ENCODE results near the gene ZBTB21.
"Not testable (repeated sequence)": the region's sequence is repeated elsewhere in the genome, so short reads cannot be mapped to it uniquely, and the experiment has no call there.

Gene ZBTB21

DNA sequence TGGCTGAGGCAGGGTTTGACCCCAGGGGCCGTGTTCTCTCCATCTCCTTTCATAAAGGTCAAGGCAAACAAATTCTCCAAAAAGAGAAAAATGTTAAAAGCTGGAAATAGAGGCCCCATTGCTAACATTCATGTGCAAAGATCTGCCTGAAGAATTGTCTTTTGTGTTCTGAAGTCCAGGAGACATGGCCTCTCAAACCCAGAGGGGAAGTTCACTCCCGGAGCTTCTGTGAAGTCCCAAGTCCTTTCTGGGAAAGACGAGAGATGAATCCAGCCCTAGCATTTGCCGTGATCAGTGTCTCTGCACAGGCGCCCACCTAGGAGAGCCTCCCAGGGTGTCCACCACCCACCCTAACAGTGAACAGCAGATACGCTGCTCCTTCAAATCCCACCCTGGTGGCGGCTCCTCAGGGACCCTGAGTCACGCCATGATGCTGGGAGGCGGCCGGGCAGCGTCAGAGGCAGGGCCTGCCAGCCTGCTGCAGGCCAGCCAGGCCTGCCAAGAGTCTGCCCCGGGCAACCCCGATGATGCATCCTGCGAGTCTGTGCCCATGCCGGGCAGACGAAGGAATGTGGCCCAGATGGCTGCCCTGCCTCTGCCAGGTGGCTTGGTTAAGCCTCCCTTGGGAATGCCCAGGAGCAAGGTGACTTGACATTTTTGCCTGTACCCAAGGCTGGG lies 51.1 kb downstream of the ZBTB21 start:
- CTCF ChIA-PET, result no interaction called here
- DNase-seq, result no peak
- Mint-ChIP-seq H3K27me3 (peaks cover 56% of the 10 kb centered on the region), H3K4me1 (peaks cover 9% of the 10 kb centered on the region), H3K4me3 (no peak overlapping the region), H3K27ac (no peak overlapping the region), H3K36me3 (no peaks in the 10 kb centered on the region), H3K9me3 (no peaks in the 10 kb centered on the region)

DNA sequence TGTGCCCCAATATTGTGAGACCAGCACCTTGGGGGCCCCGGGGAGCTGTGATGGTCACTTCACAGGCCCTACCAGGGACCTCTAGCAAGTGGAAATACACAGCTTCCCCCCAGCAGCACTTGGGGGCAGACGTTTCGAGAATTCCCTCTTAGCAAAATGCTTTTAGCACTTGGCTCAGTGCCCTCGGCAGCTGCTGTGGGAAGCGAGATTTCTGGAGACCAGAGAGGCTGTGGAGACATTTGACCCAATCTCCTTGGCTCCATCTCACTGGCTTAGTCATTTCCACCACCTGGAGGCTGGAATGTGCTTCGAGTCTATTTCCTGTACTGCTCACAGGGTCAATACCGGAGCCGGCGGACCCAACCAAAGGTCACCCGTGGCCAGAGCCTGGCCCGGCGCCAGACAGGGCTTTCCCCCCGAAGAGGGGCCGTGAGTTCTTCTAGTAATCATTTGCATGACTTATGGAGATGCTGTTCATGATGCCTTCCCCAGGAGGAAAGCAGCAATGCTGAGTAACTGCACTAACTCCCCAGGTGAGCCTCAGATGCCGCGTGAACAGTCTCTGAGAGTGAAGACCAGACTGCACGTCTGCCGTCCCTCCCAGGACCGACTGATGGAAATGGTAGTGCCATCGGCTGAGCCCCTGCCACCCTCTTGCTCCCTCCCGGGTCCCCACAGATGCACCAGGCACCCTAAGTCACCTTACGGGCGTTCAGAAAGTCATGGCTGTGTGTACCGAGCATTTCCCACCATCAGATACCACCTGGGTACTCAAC lies 52.0 kb downstream of the ZBTB21 start:
- CTCF ChIA-PET, result interaction anchor here (1.0 to 2.0 kb wide), 3 partner anchors 150 to 160 kb away, joined by 4 to 6 read pairs (median 4); no protein-coding TSS in a partner anchor
- Mint-ChIP-seq H3K9me3 (no peaks in the 10 kb centered on the region), H3K4me3 (no peak overlapping the region), H3K27ac (no peak overlapping the region), H3K4me1 (peaks cover 9% of the 10 kb centered on the region), H3K27me3 (peaks cover 52% of the 10 kb centered on the region), H3K36me3 (no peaks in the 10 kb centered on the region)
- no peak for DNase-seq

DNA sequence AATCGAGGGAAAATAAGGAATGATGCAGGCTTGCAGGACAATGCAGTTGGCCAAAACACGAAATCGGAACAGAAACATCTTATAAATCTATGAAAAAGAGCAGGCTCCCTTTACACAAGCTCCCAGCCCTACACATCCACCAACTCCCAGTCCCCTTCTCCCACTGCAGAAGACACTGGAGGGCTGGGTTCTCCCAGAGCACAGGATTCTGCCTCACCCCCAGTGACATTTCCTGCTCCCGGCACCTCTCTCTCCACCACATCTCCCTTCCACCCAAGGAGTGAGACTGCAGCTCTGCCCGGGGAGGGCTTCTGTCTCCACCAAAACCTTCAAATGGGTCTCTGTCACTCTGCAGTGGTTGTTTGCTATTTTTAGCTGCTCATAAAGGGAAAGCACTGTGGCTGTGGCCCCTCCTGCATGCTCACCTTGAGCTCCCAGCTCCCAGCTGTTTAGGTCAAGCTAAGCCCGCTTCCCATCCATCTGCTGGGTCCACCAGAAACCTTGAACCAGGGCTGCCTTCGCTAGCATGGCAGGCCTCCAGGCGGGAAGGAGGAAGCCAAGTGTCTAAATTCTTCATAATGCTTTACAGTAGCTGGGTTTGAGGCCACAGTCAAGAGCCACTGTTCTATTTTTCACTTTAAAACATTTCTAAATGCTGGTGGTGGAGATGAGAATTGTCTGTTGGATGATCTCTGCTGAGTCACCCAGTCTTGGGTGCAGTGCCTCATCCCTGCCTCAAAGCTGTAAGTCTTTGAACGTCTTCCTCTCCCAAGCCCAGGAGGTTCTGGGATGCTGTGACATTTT lies 53.0 kb downstream of the ZBTB21 start:
- CTCF ChIA-PET, result interaction anchor here (1.0 to 2.0 kb wide), 3 partner anchors 151 to 161 kb away, joined by 4 to 6 read pairs (median 4); no protein-coding TSS in a partner anchor
- Mint-ChIP-seq H3K27ac (no peak overlapping the region), H3K4me3 (no peak overlapping the region), H3K4me1 (peaks cover 13% of the 10 kb centered on the region), H3K9me3 (no peaks in the 10 kb centered on the region), H3K36me3 (no peaks in the 10 kb centered on the region), H3K27me3 (peaks cover 52% of the 10 kb centered on the region)
- DNase-seq, result no peak

DNA sequence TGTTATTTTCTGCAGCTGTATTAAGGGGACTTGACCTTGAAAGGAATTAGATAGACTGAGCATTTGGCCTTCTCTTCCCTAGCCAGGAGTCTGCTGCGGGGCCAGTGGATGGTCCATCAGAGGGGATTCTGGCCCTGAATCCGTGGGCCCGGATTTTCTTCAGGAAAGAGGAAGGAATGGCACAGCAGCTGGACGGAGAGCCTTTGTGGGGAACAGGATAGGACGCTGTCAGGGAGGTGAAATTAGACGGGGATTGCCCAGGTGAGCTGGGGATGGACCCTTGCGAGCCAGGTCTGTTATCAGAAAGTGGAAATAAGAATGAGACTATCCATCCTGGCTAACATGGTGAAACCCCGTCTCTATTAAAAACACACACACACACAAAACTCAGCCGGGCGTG lies 54.6 kb downstream of the ZBTB21 start:
- H3K27me3 Mint-ChIP-seq, result peaks cover 56% of the 10 kb centered on the region
- H3K4me3 Mint-ChIP-seq, result no peak overlapping the region
- peaks cover 11% of the 10 kb centered on the region for H3K4me1 Mint-ChIP-seq
- CTCF ChIA-PET, result no interaction called here
- no peak overlapping the region for H3K27ac Mint-ChIP-seq
- DNase-seq, result no peak
- no peaks in the 10 kb centered on the region for H3K36me3 Mint-ChIP-seq
- no peaks in the 10 kb centered on the region for H3K9me3 Mint-ChIP-seq

DNA sequence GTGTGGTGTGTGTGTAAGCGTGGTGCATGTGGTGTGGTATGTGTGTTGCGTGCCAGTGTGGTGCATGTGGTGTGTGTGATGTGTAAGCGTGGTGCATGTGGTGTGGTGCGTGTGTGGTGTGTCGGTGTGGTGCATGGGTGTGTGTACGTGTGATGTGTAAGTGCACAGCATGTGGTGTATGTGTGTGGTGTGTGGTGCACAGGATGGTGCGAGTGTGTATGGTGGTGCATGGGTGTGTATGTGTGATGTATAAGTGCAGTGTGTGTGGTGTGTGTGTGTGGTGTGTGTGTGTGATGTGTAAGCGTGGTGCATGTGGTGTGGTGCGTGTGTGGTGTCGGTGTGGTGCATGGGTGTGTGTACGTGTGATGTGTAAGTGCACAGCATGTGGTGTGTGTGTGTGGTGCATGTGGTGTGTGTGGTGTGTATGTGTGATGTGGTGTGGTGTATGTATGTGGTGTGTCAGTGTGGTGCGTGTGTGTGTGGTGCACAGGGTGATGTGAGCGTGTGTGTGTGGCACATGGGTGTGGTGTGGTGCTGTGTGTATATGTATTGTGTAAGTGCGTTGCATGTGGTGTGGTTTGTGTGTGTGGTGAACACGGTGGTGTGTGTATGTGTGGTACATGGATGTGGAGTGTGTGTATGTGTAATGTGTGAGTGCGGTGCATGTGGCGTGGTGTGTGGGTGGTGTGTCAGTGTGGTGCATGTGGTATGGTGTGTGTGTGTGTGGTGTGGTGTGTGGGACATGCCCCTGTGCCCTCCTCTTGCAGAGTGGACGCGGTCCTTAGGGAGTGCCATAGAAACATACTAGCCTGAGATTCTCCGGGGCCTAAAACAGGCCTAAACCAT lies 55.3 kb downstream of the ZBTB21 start:
- DNase-seq, result no peak
- Mint-ChIP-seq H3K9me3 (no peaks in the 10 kb centered on the region), H3K4me3 (peak overlapping the region; percentile 10), H3K27me3 (peaks cover 52% of the 10 kb centered on the region), H3K27ac (no peak overlapping the region), H3K4me1 (peaks cover 11% of the 10 kb centered on the region), H3K36me3 (no peaks in the 10 kb centered on the region)
- CTCF ChIA-PET, result no interaction called here

DNA sequence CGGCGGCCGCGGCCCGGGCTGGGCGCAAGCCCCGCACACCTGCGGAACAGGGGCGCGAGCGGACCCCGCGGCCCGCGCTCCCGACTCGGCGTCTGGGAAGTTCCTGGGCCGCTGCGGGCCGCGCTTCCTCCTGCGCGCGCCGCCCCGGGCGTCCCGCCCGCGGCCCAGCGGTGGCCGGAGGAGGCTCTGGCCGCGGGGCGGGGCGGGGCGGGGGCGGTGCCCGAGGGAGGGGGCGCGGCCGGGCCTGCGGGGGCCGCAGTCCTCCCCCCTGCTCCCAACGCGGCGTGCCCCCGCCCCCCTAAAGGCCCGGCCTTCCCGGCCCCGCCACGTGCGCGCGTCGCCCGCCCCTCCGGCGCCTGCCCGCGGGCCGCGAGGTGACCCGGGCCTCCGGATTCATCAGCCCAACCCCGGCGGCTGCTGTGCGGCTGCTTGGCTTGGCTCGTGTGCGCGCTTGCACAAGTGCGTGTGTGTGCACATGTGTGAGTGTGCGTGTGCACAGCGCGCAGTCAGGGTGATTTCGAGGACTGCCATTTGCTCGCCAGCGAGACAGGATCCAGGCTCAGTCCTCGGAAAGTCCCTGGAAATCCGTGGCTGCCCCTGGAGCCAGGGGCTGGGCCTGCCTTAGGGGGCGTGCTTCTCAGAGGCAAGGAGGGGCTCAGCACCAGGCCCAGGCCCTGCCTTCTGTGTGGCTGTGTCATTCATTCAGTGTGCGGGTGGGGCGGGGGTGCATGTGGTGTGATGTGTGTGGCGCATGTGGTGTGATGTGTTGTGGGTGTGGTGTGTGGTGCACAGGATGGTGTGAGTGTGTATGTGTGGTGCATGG lies 56.1 kb downstream of the ZBTB21 start, which contains the start of gene C2CD2:
C2CD2 (minus strand) TSS at position 188 of the 823 bp plus-strand sequence. CDS start 370 bp downstream, outside the sequence.
- Mint-ChIP-seq H3K9me3 (no peaks in the 10 kb centered on the region), H3K4me3 (peak within 1 kb of the TSS; percentile 17), H3K36me3 (no peaks in the 10 kb centered on the region), H3K4me1 (peaks cover 11% of the 10 kb centered on the region), H3K27me3 (peaks cover 52% of the 10 kb centered on the region), H3K27ac (no peak within 1 kb of the TSS)
- CTCF ChIA-PET, result no interaction called here
- peak; percentile 38 for DNase-seq

DNA sequence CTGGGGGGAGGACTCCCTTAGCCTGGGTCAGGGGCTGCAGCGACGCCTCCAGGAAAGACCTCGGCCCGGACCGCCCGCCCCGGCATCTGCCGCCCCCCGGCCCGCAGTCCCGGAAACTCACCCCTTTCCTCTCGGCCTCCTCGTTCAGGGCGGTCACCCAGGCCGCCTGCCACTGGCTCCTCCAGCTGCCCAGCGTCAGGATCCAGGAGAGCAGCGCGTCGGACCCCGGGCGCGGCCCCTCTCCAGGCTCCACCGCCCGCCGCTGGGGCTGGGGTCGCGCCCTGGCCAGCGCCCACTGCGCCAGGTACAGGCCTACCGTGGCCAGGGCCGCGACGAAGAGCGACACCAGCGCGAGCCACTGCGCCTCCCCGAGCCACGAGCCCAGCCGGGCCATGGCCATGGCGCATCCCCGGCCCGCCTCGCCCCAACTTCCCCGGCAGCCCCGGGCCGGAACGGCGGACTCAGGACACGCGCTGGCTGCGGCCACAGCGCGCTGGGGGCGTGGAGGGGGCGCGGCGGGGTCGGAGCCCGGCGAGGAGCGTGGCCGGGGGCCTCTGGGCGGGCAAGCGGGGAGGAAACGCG lies 56.8 kb downstream of the ZBTB21 start:
- Mint-ChIP-seq H3K27ac (no peak overlapping the region), H3K36me3 (no peaks in the 10 kb centered on the region), H3K27me3 (peaks cover 50% of the 10 kb centered on the region), H3K4me1 (peaks cover 11% of the 10 kb centered on the region), H3K4me3 (peak overlapping the region; percentile 6), H3K9me3 (no peaks in the 10 kb centered on the region)
- CTCF ChIA-PET, result interaction anchor here (1.8 kb wide), 1 partner anchor 8 kb away, joined by 7 read pairs; no protein-coding TSS in a partner anchor
- no peak for DNase-seq

DNA sequence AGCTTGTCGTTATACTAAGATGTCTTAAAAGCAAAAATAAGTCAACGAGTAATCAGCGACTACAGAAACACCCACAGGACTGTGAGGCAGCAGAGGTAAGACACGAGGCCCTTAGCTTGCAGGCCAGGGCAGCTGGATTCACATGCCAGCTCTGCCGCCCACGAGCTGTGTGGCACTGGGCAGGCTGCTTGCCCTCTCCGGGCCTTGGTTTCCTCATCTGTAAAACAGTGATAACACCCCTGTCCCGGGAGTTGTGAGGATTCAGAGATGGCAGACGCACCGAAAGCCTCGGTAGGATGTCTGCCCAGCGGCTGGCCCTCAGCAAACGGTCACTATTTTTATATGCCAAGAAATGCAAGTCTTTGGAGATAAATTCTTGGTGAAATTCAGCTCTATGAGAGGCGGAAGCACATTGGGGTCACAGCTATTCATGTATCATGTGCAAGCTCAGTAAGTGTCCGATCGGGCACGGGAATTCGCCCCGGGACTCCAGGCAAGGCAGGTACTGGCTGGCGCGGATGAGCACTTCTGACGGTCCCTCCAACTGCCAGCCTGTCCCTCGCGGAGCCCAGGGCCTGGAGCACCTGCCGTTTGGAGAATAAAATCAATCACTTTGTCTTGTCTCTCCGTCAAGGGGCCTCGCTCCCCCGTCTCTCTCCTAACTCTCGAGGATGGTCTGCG lies 57.5 kb downstream of the ZBTB21 start:
- DNase-seq, result no peak
- H3K27ac Mint-ChIP-seq, result no peak overlapping the region
- CTCF ChIA-PET, result interaction anchor here (0.8 to 1.8 kb wide), 2 partner anchors 9 to 12 kb away, joined by 3 to 7 read pairs; no protein-coding TSS in a partner anchor
- H3K9me3 Mint-ChIP-seq, result no peaks in the 10 kb centered on the region
- no peaks in the 10 kb centered on the region for H3K36me3 Mint-ChIP-seq
- peaks cover 46% of the 10 kb centered on the region for H3K27me3 Mint-ChIP-seq
- H3K4me1 Mint-ChIP-seq, result peaks cover 11% of the 10 kb centered on the region
- H3K4me3 Mint-ChIP-seq, result peak overlapping the region; percentile 17

DNA sequence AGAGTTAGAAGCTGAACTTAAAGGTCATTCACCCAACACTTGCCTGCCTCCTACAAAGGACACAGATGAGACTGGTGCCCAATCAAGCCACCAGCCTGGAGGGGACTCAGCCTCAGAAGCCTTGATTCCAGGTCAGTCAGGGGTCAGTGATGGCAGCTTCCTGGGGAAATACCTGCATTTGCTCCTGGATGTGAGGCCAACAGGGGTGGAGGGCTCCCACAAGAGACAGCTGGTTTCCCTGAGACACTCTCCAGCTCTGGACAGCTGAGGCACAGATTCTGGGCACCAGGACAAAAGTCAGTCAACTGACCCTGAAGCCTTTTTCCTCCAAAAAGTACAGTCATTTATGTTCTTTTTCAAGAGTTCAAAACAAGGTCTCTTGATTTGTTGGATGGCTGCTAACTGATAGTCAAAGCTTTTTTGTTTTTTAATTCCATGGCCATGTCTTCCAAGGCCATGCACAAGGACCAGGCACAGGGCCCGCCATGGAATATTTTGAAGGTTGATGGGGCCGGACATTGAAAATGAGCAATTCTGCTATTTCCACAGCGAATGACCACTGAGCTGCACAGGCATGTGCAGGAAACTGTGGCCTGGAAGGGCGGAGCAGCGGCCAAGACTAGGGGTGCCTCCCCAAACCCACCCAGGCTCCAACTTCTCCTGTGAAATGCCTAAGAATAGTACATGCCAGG lies 58.1 kb downstream of the ZBTB21 start:
- no peak for DNase-seq
- Mint-ChIP-seq H3K4me3 (peak overlapping the region; percentile 17), H3K27me3 (peaks cover 43% of the 10 kb centered on the region), H3K9me3 (no peaks in the 10 kb centered on the region), H3K4me1 (peaks cover 11% of the 10 kb centered on the region), H3K27ac (no peak overlapping the region), H3K36me3 (no peaks in the 10 kb centered on the region)
- CTCF ChIA-PET, result interaction anchor here (0.8 to 1.8 kb wide), 2 partner anchors 9 to 11 kb away, joined by 3 to 7 read pairs; no protein-coding TSS in a partner anchor

DNA sequence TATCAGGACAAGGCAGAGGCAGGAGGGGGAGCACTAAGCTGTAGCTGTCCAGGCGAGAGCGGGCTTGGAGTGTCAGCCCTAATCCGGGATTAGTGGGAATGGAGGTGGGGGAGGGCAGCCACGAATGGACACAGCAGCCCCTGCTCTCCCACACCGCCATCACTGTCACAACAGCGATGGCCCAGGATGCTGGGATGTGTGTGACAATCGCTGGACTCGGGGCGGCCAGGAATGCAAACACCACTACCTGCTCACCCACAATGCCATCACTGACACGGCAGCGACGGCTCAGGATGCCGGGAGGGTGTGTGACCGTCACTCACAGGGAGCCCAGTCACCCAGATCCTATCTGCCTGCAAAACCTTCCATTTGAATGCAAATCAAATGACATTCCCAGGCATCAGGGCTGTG lies 59.2 kb downstream of the ZBTB21 start:
- CTCF ChIA-PET, result no interaction called here
- no peak overlapping the region for H3K27ac Mint-ChIP-seq
- H3K36me3 Mint-ChIP-seq, result no peaks in the 10 kb centered on the region
- H3K9me3 Mint-ChIP-seq, result no peaks in the 10 kb centered on the region
- H3K4me1 Mint-ChIP-seq, result peaks cover 11% of the 10 kb centered on the region
- no peak overlapping the region for H3K4me3 Mint-ChIP-seq
- peaks cover 40% of the 10 kb centered on the region for H3K27me3 Mint-ChIP-seq
- no peak for DNase-seq

DNA sequence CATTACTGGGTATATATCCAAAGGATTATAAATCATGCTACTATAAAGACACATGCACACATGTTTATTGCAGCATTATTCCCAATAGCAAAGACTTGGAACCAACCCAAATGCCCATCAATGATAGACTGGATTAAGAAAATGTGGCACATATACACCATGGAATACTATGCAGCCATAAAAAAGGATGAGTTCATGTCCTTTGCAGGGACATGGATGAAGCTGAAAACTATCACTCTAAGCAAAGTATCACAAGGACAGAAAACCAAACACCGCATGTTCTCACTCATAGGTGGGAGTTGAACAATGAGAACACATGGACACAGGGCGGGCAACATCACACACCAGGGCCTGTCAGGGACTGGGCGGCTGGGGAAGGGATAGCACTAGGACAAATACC lies 60.5 kb downstream of the ZBTB21 start:
- not testable (repeated sequence) for H3K36me3 Mint-ChIP-seq, H3K4me3 Mint-ChIP-seq, H3K27ac Mint-ChIP-seq, H3K9me3 Mint-ChIP-seq, DNase-seq
- H3K27me3 Mint-ChIP-seq, result peaks cover 36% of the 10 kb centered on the region
- CTCF ChIA-PET, result interaction anchor here (0.6 kb wide), 1 partner anchor 17 kb away, joined by 4 read pairs; no protein-coding TSS in a partner anchor
- H3K4me1 Mint-ChIP-seq, result peaks cover 10% of the 10 kb centered on the region

DNA sequence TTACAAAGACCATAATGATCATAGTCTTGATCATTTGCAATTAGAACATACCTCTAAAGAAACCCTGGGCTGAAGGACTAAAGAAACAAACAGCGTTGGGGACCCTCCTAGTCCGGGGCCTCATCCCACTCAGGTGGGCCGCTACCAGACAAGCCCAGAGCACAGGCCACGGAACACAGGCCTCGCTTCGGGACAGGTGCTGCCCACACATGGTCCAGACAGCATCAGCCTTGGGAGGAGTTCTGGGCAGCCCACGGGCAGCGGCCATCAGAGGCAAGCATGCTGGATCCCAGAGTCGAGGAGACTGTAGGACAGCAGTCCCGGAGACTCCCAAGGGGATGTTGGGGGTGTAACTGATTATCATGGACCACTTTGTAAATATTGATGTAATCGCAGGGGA lies 61.3 kb downstream of the ZBTB21 start:
- Mint-ChIP-seq H3K36me3 (no peaks in the 10 kb centered on the region), H3K9me3 (no peaks in the 10 kb centered on the region), H3K27ac (no peak overlapping the region), H3K4me3 (no peak overlapping the region), H3K4me1 (peaks cover 5% of the 10 kb centered on the region), H3K27me3 (peaks cover 29% of the 10 kb centered on the region)
- DNase-seq, result no peak
- CTCF ChIA-PET, result no interaction called here

Data from activated naive CD4-positive, alpha-beta T cell treated with anti-CD3 and anti-CD28 coated beads, Interleukin-2, amount 10 ng/mL, durations not matched to agents 7 days and 5 days (primary cell).